UCSD-AML1 (cell line): Measurements from ENCODE around the gene TRMT10B.
"Not testable (repeated sequence)": the region's sequence is repeated elsewhere in the genome, so short reads cannot be mapped to it uniquely, and the experiment has no call there.

Experiments used
- DNase-seq: peaks from one replicate; lab custom pipeline; 2025; ENCODE audit not compliant: unreplicated experiment; lab: John Stamatoyannopoulos, UW

The TRMT10B gene

GRCh38 chr9:37749129-37749528, 4.5 kb upstream of the TRMT10B start:
- no peak for DNase-seq

GRCh38 chr9:37751186-37751585, 2.4 kb upstream of the TRMT10B start:
- no peak for DNase-seq

- not testable (repeated sequence) for DNase-seq
Observed at GRCh38 chr9:37751704-37752103, 1.9 kb upstream of the TRMT10B start.

GRCh38 chr9:37752112-37752511, 1.5 kb upstream of the TRMT10B start:
- not testable (repeated sequence) for DNase-seq

- no peak for DNase-seq
Observed at GRCh38 chr9:37752642-37753488, 740 bp upstream of the TRMT10B start.

- DNase-seq: no peak
Observed at GRCh38 chr9:37758747-37759146, 5.1 kb downstream of the TRMT10B start.

- DNase-seq: no peak
Observed at GRCh38 chr9:37760416-37761161, 7.0 kb downstream of the TRMT10B start.

GRCh38 chr9:37761511-37761910, 7.9 kb downstream of the TRMT10B start:
- no peak for DNase-seq

- DNase-seq: not testable (repeated sequence)
Observed at GRCh38 chr9:37765263-37765662, 11.7 kb downstream of the TRMT10B start.

- no peak for DNase-seq
Observed at GRCh38 chr9:37769306-37769705, 15.7 kb downstream of the TRMT10B start.

GRCh38 chr9:37769995-37770394, 16.4 kb downstream of the TRMT10B start:
- no peak for DNase-seq

GRCh38 chr9:37775216-37775919, 21.8 kb downstream of the TRMT10B start:
- DNase-seq: no peak

- DNase-seq: no peak
Observed at GRCh38 chr9:37776328-37776727, 22.7 kb downstream of the TRMT10B start.

GRCh38 chr9:37778534-37778933, 24.9 kb downstream of the TRMT10B start:
- DNase-seq: no peak

- no peak for DNase-seq
Observed at GRCh38 chr9:37784291-37784615, 30.6 kb downstream of the TRMT10B start.

- peak; percentile 92 for DNase-seq
Observed at GRCh38 chr9:37784616-37785483, 31.2 kb downstream of the TRMT10B start, which contains the start of gene EXOSC3. TSS of gene EXOSC3 (minus strand) at chr9:37785064. CDS start at chr9:37785044, 20 bp downstream.

- DNase-seq: no peak
Observed at GRCh38 chr9:37787059-37787458, 33.5 kb downstream of the TRMT10B start.

GRCh38 chr9:37788332-37788731, 34.7 kb downstream of the TRMT10B start:
- no peak for DNase-seq

- no peak for DNase-seq
Observed at GRCh38 chr9:37790096-37790495, 36.5 kb downstream of the TRMT10B start.

GRCh38 chr9:37792122-37792521, 38.5 kb downstream of the TRMT10B start:
- no peak for DNase-seq

GRCh38 chr9:37796232-37796631, 42.6 kb downstream of the TRMT10B start:
- no peak for DNase-seq
